ENCODE results near the gene RAB22A.

Gene RAB22A

DNA sequence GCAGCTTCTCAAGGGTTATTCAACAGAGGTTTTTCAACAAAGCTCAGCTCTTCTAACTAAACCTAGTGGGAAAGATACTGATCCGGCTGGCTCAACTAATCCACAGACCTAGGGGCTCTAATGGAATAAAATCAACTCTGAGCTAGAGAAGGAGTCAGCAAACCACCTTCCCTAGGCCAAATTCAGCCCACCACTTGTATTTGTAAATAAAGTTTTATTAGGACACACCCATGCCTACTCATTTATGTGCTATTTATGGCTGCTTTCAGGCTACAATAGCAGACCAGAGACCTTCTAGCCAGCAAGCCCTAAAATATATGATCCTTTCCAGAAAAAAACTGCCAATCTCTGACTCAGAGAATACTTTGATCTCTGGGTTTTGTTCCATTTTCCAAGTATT is 6.0 kb upstream of the RAB22A start:
- DNase-seq (ENCODE audit: low read depth): no peak

DNA sequence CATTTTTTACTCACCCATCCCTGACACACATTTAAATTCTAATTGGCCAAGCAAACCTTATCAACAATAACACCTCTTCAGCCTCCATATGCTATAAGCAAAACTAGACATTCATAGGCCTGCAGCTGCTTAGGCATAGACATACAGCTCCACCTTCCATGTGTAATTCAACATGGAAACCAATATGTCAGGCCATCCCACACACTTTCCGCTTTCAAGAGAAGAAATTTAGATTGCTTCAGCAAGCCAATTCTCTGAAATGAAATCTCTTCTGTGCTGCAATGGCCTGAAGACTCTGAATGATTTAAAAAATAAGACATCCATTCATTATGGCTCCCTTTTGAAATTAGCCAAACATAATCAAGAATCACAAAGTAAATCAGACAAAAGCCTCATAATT is 4.5 kb upstream of the RAB22A start:
- no peak for DNase-seq (ENCODE audit: low read depth)

DNA sequence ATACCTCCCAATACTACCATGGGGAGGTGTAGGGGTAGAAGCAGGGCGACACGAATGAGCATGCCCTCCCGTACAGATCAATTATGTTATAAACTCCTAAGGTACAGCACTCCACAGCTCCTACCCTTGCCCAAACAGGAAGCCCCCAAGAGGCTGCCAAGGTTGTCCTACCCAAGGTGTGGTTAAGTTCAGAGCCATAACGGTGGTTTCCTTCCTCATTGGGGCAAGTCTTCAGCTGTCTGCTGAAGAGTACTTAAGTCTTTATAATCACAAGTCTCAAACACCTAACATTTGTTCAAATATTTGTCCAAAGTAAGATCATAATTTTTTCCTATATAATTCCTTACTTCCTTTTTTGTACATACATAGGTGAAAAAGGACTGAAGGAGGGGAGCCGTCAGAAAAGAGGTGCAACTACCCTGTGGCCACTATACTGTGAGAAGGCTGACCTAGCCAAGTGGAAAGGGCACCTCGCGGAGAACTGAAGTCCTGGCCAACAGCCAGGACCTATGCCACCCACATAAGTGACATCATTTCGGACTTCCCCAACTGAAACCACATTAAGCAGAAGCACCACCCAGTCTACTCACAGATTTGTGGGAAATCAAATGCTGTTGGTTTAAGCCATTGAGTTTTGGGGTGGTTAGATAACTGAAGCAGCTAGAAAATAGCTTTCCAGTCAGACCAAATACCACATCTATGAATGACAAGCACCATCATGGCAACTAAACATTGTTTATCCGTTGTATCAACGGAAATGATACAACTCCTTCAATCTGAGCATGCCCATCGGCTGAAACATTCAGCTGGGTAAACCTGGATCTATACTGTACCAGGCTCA is 2.9 kb upstream of the RAB22A start:
- DNase-seq (ENCODE audit: low read depth): peak; percentile 57

DNA sequence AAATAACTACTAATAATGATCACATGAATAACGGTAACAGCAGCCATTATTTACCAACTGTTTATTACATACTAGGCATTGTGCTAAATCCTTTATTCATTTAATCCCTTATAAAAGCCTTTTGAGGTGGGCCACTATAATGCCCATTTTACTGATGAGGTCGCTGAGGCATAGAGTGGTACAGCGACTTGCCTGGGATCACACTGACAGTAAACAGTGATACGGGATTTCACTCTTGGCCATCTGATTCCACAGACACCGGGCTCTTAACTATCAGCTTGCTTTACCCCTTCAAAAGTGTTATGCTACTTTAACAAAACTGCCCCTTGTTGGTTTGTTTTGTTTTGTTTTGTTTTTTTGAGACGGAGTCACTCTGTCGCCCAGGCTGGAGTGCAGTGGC is 2.2 kb upstream of the RAB22A start:
- DNase-seq (ENCODE audit: low read depth): no peak

DNA sequence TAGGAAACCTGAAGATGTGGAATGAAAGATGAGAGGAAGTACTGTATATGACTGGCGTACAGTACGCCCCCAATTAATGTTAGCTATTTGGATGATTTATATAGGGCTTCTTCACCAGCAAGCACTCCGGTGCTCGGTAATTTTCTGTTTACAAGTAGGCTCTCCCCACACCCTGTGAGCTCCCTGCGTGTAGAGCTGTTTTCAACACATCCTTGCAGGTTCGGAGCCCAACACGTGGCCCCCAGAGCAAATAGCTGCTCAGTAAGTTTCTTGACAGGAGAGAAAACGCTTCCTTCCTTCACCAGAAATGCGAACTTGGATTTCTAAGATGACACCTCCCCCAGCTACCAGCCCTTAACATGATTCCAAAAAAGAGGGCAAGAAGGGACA is 1.2 kb upstream of the RAB22A start:
- DNase-seq (ENCODE audit: low read depth): no peak

DNA sequence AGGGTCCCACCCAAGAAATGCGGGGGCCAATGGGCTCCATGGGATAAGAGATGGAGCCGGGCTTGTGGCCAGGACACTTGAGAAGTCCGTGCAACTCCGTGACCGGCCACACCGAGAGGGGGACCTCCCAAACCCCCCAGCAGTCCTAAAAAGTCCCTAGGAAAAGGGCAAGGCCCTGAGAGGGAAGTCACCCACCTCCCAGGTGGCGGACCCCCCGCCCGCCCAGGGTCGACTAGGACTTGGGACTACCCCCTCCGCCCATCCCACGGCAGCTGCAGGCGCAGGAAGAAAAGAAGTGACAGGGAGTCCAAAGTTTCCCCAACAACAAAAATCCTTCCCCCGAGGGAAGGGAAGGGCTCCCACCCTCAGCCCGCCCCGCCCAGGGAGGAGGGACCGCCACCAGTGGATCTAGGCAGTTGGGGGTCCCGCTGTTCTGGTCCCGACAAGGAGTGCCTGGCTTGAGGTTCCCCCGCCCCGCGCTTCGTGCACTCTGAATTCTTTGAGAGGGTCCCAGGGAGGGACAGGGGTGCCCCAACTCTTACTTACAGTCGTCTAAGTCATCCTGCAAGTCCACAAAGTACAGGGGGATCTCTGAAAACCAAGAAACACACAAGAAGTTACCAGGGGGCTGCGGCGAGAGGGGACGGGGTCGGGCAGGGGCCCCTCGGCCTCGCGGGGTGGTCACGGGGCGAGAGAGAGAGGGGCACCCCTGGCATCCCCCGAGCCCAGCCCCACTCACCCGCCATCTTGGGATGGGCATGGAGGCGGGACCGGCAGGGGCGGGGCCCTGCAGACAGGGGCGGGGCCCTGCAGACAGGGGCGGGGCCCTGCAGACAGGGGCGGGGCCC is 611 bp upstream of the RAB22A start:
- DNase-seq (ENCODE audit: low read depth): no peak

DNA sequence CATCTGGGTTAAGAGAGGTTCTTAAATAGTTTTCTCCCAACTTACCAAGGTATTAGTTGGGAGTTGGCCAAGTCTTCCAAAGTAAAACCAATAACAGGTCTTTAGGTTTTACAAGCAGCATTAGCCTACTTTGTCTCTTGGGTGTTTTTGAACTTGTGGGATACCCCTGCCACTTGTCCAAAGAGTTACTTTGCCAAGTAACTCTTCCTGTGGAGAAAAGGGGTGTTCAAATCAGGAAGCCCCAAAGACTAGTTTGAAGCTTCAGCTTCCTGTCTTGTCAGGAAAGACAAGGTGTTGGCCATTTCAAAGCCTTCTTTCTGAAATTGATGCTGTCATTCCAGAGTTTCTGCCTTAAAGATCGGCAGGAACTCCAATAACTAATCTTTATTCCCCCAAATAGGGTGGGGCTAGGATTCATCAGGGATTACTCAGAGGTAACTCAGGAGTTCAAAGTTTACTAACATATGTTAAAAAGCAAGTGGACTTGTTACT is 822 bp downstream of the RAB22A start:
- DNase-seq (ENCODE audit: low read depth): no peak

DNA sequence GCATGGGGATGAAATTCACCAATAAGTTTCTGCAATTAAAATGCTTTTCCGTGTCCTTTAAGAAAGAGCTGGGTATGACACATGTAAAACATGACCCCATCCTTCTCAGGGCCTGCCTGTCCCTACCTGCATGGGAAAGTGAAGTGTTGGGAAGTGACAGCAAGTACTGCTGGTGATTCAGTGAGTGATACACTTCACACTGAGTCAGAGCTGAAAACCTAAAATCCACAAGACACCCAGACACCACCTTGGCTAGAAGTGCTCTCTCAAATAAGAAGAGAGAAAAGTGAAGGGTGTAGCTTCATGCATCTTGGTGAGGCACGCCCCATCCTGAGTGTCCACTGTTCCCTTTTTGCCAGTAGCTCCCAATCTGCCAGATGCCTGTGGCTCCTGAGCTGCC is 3.3 kb downstream of the RAB22A start:
- no peak for DNase-seq (ENCODE audit: low read depth)

DNA sequence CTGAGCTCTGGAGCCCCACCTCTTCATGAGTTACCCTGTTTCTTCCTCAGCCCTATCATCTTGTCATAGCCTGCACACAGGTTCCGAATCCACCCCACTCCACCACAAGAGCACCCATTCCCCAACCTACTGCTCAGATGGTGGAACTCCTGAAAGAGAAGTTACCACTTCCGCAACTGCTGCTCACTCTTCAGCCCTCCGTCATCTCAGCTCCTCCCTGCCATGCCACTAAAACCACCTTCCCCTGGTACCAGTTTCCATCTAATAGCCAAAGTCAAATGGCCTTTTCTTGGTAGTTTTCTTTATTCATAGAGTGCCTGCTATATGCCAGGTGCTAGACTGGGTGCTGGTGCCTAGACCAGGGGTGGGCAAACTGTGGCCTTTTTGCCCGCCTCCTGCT is 3.9 kb downstream of the RAB22A start:
- DNase-seq (ENCODE audit: low read depth): no peak

DNA sequence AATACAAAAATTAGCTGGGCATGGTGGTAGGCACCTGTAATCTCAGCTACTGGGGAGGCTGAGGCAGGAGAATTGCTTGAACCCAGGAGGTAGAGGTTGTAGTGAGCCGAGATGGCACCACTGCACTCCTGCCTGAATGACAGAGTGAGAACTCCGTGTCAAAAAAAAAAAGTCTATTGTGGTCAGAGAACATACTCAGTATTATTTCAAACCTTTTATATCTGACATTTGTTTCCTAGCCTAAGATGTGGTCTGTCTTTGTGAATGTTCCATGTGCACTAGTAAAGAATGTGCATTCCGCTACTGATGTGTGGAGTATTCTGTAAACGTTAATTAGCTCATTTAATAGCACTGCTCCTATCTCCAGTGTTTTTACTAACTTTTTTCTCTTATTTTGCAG is 11.7 kb downstream of the RAB22A start:
- DNase-seq (ENCODE audit: low read depth): no peak

DNA sequence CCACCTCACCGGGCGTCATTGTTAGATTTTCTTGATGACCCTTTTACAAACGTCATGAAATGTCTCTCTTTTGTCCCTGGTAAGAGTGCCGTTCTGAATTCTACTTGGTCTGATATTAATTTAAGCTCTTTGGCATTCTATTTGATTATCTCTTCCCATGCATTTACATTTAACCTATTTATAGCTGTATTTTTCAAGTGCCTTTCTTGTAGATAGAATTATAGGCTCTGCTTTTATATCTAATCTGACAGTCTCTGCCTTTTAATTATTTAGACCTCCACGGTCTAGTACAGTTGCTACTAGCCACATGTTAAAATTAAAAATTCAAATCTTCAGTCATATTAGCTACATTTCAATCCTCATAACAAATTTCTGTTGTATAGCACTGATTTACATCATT is 12.6 kb downstream of the RAB22A start:
- no peak for DNase-seq (ENCODE audit: low read depth)

DNA sequence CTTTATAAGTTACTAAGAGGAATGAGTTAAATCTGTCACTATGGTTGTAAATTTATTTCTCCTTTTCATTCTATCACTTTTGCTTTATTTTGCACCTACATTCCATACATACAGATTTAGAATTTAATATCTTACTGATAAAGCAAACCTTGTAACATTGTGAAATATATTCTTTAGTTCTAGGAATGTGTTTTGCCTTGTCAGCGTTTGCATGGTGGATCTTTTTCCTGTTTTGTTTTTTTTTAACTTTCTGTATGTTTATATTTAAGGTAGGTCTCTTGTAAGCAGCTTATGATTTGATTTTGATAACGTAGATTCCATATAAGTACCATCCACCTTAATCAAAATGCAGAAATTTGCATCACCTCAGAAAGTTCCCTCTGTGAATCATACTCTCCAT is 16.4 kb downstream of the RAB22A start:
- DNase-seq (ENCODE audit: low read depth): no peak

DNA sequence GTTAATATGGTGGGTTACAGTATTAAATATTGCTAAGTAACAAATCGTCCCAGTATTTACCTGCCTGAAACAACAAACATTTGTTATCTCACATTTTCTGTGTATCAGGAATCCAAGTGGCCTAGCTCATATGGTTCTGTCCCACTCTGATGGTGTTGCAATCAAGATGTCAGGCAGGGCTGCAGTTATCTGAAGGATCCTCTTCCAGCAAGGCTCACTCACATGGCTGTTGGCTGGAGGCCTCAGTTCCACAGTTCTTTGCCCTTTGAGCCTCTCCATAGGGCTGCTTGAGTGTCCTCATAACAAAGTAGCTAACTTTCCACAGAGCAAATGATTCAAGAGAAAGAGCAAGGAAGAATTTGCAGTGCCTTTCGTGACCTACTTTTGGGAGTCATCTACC is 17.7 kb downstream of the RAB22A start:
- no peak for DNase-seq (ENCODE audit: low read depth)

DNA sequence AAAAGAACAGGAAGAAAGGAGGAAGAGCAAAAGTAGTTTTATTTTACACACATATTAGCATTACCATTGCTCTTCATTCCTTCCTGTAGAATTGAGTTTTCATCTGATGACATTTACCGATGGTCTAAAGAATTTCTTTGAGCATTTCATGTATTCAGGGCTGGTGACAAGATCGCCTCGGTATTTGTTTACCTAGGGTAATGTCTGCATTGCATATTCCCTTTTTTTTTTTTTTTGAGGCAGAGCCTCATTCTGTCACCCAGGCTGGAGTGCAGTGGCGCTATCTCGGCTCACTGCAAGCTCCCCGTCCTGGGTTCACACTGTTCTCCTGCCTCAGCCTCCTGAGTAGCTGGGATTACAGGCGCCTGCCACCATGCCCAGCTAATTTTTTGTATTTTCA is 19.3 kb downstream of the RAB22A start:
- DNase-seq (ENCODE audit: low read depth): no peak

DNA sequence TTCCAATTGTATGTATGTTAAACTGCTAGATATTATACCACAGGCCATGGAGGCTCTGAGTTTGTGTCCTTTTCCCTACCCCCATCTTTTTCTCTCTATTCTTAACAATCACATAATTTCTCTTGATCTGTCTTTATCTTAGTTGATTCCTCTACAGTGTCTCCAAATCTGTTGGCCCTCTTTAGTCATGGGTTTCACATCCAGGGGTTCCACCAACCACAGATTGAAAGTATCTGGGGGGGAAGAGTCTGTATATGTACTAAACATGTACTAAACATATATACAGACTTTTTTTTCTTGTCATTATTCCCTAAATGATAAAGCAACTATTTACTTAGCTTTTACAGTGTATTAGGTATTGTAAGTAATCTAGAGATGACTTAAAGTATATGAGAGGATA is 20.2 kb downstream of the RAB22A start:
- no peak for DNase-seq (ENCODE audit: low read depth)

DNA sequence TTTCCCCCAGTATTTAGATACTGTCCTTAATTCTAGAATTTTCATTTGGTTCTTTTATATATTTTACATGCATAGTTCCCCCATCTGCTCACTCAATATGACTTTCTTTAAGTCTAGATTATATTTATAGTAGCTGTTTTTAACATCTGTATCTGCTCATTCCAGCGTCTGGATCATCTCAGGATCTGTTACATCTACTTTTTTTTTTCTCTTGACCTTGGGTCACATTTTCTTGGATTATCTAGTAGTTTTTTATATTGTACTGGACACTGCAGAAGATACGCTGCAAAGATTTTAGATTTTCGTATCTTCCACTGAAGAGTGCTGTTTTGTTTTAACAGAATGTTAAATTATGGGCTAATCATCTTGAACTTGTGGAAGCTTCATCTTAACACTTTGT is 20.7 kb downstream of the RAB22A start:
- no peak for DNase-seq (ENCODE audit: low read depth)

DNA sequence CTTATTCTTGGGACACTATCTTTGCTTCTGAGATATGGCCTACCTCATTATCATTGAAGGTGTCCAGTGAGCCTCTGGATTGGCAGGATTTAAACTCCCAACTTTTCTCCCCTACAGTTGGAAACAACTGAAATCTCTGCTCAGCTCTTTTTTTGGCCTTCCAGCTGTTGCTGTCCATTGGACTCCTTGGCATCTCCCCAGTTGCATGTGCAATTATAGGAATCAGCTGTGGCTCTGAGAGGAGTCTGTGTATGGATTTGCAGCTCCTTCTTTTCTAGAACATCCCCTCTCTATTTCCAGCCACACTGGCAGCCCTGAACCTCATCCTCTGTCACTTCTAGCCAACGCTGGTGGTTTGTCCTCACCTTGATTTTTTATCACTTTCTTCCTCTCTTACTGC is 21.2 kb downstream of the RAB22A start:
- DNase-seq (ENCODE audit: low read depth): no peak

DNA sequence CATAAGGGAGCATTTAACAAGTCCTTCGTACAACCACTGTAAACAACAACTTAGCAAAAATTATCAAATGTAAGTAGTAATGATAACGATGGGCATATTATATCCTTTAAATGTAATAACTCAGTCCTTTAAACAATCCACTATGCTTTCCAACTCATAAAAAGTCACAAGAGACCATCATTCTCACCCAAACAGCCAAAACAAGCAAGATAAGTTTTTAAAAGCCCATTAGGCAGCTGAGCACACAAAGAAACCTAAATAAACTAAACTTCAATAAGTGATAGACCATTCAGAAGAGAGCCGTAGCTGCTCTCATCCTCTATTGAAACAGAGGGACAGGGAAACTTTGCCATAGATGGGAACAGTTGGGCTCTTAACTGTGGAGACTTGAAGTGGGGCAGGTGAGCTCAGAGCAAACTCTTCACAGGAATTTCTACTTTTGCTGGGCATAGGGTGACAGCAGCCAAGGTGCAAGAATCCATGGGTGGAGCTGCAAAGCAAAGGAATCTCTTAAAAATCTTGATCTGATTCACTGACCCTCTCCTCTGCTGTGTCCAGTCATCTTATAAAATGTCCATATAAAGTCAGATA is 22.5 kb downstream of the RAB22A start:
- DNase-seq (ENCODE audit: low read depth): no peak

DNA sequence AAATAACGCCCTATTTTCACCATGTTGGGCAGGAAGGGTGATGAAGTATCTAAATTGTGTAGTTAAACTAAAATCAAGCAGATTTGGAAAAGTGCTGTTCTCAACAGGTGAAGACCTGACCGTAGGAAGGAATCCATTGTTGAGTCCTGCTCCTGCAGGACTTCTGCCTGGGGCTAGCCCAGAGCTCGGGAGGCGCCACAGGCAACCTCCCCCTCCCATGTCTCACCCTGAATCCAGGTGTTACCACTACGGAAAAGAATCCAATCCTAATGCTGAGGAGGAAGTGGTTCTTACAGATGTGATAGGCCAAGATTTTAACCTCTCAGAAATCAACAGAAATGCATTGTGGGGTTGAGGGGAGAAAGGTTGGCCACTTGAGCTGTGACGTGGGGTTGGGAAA is 30.2 kb downstream of the RAB22A start:
- no peak for DNase-seq (ENCODE audit: low read depth)

DNA sequence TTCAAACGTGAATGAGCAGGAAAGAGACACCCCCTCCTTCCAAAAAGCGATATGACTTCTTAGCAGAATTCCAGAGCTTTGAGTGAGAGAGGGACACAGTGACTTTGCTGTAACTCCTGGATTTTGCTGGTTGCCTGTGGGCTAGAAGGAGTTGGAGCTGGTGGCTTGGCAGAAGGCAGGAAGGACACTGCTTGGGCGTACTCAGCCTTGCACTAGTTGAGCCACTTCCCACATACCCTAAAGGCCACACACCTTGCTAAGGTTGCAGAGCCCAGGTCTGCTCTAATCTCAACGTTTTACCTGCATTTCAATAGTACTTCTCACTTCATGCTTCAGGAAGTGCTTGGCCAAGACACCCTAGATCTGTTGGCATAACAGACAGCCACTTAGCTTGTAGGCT is 30.6 kb downstream of the RAB22A start:
- DNase-seq (ENCODE audit: low read depth): no peak

DNA sequence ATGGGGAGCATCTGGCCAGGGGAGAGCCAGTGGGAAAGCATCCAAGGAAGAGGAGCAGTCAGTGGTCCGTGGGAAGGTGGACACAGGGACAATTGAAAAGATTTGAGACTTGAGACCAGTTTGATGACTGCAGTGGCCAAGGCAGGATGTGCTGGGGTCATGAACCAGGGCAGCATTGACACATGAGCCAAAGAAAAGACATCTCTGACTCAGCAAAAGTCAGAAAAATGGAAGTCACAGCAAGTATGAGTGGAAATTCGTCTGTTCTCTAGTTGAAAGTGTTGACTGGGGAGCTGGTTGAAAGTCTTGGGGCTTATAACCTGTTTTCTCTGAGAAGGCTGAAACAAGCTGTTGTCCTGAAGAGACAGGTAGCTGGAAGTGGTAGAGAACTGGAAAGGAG is 31.3 kb downstream of the RAB22A start:
- no peak for DNase-seq (ENCODE audit: low read depth)

DNA sequence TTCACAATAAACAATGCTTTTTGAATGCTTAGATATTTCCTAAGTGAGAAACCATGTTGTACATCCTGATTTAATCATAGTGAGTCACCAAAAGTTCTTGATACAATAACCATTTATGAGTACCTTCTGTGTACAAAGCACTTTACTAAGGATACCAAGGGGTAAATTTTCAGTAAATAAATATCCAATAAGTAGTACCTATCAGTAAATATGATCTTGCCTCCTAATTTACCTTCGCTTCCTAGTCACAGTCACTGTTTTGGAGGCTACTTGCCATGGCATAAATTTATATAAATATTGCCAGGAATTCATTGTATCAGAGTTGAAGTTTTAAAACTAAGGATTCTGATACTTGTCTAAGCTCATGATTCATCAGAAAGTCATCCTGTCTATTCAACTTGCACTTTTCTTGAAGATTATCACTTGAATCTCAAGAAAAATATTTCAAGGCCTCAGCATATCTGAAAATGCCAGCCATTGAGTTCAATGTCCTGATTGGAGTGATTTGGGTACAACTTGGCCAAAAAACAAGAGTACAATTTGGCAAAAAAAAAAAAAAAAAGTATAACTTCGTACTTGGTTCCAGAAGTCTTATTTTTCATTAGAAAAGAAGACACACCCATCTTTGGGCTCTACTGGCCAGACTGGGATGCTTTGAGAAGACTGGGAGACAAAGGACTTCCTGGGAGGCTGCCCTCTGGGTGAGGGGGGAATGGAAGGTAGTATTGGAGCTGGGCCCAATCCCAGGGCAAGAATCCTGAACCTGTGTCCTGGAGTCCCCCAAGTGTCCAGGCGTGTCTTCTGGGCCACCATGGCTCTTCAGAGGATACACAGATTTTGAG is 32.8 kb downstream of the RAB22A start:
- no peak for DNase-seq (ENCODE audit: low read depth)

Data from stimulated activated CD8-positive, alpha-beta memory T cell treated with anti-CD3 and anti-CD28 coated beads, Interleukin-12 subunit alpha, Interleukin-12 subunit beta, amount 100 ng/mL, for 1 hour (primary cell).